ENCODE results near the gene RPS6KA2. TPM values are rescaled to one million over a fixed set of nuclear protein-coding genes. Genes with fewer than 3 reads are reported as not detected.

RPS6KA2 gene
- total RNA-seq, 1 experiment from 2014 or later = 4.1 TPM

GRCh38 chr6:166405386-166405785, 221.7 kb downstream of the RPS6KA2 start:
- Histone ChIP-seq H3K4me1 (ENCODE audit: control insufficient read depth, insufficient read depth, low read length) (no peaks in the 10 kb centered on the region), H3K9me3 (ENCODE audit: control insufficient read depth, insufficient read depth, low read depth, low read length) (no peaks in the 10 kb centered on the region), H3K4me3 (ENCODE audit: low read depth in 2 of 2, low read length in 2 of 2) (no peak overlapping the region), H3K27ac (ENCODE audit: low read length) (no peak overlapping the region), H3K36me3 (ENCODE audit: control insufficient read depth, insufficient read depth, low read length) (no peaks in the 10 kb centered on the region), H3K27me3 (ENCODE audit: control insufficient read depth, insufficient read depth, low read length) (no peaks in the 10 kb centered on the region)
- no peak for ATAC-seq
- BruUV-seq (replicated peaks) = no TSS peak
- in situ Hi-C loops (cut with HindIII; ENCODE audit: low pct_unique_long_range_greater_than_20kb, low sequenced_read_pairs) = no loop called here
- POLR2A ChIA-PET = no interaction called here
- CTCF ChIA-PET = no interaction called here
- no peak for DNase-seq (ENCODE audit: low read depth, low spot score)
- intact Hi-C loops (cut with micrococcal nuclease; ENCODE audit: unreplicated experiment) = no loop called here
- no peak for TF ChIP-seq SIN3A (IDR thresholded peaks at IDR 0.05; ENCODE audit: borderline replicate concordance, insufficient read depth, low read depth, low read length)
- no peak for TF ChIP-seq POLR2AphosphoS5 (IDR thresholded peaks at IDR 0.05; ENCODE audit: low read depth, low read length)
- no peak for TF ChIP-seq CTCF (IDR thresholded peaks at IDR 0.05)
- no peak for TF ChIP-seq TCF7L2 (IDR thresholded peaks at IDR 0.05; ENCODE audit: low read depth, low read length)
- no peak for TF ChIP-seq REST (IDR thresholded peaks at IDR 0.05; ENCODE audit: insufficient read depth in 1 of 2, low read depth in 2 of 2, low read length in 1 of 2)

- BruUV-seq (replicated peaks) = no TSS peak
- Histone ChIP-seq H3K9me3 (ENCODE audit: control insufficient read depth, insufficient read depth, low read depth, low read length) (no peaks in the 10 kb centered on the region), H3K27me3 (ENCODE audit: control insufficient read depth, insufficient read depth, low read length) (no peaks in the 10 kb centered on the region), H3K36me3 (ENCODE audit: control insufficient read depth, insufficient read depth, low read length) (no peaks in the 10 kb centered on the region), H3K4me1 (ENCODE audit: control insufficient read depth, insufficient read depth, low read length) (no peaks in the 10 kb centered on the region), H3K27ac (ENCODE audit: low read length) (no peak overlapping the region), H3K4me3 (ENCODE audit: low read depth in 2 of 2, low read length in 2 of 2) (no peak overlapping the region)
- ChIA-PET POLR2A (no interaction called here), CTCF (interaction anchor here (0.7 kb wide), 1 partner anchor 334 kb away, joined by 8 read pairs; no protein-coding TSS in a partner anchor)
- ATAC-seq = no peak
- DNase-seq (ENCODE audit: low read depth, low spot score) = no peak
- intact Hi-C loops (cut with micrococcal nuclease; ENCODE audit: unreplicated experiment) = loop anchor here (5.0 kb wide), 1 partner anchor 245 kb away; no protein-coding TSS in a partner anchor
- no peak for TF ChIP-seq REST (IDR thresholded peaks at IDR 0.05; ENCODE audit: insufficient read depth in 1 of 2, low read depth in 2 of 2, low read length in 1 of 2)
- TF ChIP-seq CTCF (IDR thresholded peaks at IDR 0.05) = no peak
- no peak for TF ChIP-seq POLR2AphosphoS5 (IDR thresholded peaks at IDR 0.05; ENCODE audit: low read depth, low read length)
- in situ Hi-C loops (cut with HindIII; ENCODE audit: low pct_unique_long_range_greater_than_20kb, low sequenced_read_pairs) = no loop called here
Measured at GRCh38 chr6:166402582-166403277, 224.3 kb downstream of the RPS6KA2 start.

All from Panc1 (cell line).